Limb (tissue), 2 donors: ENCODE data around the gene IER2.

ENCODE experiments used
- DNase-seq, 2 donors: peaks; one replicate each; pipeline ENCODE4 v3.0.0-alpha.2; 2016; ENCODE audit errors: extremely low spot score in 2 of 2

Gene IER2, protein sequence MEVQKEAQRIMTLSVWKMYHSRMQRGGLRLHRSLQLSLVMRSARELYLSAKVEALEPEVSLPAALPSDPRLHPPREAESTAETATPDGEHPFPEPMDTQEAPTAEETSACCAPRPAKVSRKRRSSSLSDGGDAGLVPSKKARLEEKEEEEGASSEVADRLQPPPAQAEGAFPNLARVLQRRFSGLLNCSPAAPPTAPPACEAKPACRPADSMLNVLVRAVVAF

DNA sequence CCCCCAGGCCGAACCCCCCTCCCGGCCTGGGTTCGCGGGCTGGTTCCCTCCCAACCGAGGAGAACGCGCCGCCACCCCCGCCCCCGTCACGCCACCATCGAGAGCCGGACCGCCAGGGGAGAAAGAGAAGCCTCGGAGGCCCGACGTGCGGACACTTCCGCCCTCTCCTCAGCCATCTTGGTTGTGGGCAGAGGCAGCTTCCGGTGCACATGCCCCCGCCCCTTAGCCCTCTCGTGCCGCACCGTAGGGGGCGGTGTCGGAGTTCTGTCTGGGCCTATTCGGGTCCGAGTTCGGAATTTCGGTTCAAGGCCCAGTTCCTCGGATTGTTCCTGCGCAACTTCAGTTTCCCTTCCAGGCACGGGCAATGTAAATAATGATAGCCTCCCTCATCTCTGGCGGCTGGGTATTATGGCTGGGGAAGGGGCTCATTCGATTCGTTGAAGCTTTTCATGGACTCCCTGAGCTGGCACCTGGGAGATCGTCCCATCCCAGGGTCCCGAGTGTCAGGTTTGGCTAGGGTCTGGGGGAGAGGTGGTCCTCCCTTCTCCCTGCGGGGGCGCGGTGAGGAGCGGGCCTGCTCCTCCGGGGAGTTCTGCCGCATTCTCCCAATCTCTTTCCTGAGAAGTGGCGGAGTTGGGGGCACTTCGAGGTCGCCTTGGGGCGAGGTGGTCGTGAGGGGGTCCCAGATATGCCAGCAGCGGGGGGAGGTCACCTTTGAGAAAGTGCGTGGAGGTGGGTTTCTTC is at the start of gene IER2, which contains the start of gene STX10:
Gene IER2, plus strand, starts transcription at position 225 of the 744 bp plus-strand sequence. CDS start 2,776 bp downstream, outside the sequence.
Gene STX10, minus strand, starts transcription at position 189 of the 744 bp plus-strand sequence. CDS start 202 bp downstream, outside the sequence.
- peak; percentile 94 to 98 for DNase-seq

DNA sequence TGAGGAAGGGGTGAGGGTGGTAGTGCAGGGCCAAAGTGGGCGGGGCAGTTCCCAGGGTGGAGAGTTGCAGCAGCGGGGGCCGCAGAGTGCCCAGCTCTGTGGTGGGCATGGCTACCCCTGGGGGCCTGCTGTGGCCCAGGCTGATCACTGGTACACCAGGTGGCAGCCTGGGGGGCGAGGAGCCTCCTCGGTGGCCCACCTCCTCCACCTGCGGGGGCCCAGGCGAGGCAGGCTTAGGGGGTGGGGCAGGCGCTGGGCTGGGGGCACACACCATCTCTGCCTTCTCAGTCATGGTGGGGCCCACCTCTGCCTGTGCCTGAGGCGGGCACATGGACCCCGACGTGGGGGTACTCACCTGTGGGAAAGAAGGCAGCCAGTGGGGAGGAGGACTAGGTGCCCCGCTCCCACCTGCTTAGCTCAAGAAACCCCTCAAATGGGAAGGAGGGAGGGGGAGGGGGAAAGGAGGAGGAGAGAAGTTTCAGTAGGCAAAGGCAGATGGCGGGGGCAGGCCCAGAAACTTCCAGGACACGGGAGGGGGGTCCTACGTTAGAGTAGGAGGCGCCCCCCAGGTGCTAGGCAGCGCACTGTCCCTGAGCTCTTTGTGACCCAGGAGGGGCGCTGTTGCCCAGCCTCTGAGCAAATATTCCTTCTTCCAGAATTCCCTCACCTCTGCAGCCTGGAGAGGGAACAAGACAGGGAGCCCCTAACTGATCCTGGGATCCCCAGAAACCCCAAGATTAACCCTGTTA is 49.2 kb upstream of the IER2 start:
- DNase-seq = peak in 1 of 2 donors; percentile 41

DNA sequence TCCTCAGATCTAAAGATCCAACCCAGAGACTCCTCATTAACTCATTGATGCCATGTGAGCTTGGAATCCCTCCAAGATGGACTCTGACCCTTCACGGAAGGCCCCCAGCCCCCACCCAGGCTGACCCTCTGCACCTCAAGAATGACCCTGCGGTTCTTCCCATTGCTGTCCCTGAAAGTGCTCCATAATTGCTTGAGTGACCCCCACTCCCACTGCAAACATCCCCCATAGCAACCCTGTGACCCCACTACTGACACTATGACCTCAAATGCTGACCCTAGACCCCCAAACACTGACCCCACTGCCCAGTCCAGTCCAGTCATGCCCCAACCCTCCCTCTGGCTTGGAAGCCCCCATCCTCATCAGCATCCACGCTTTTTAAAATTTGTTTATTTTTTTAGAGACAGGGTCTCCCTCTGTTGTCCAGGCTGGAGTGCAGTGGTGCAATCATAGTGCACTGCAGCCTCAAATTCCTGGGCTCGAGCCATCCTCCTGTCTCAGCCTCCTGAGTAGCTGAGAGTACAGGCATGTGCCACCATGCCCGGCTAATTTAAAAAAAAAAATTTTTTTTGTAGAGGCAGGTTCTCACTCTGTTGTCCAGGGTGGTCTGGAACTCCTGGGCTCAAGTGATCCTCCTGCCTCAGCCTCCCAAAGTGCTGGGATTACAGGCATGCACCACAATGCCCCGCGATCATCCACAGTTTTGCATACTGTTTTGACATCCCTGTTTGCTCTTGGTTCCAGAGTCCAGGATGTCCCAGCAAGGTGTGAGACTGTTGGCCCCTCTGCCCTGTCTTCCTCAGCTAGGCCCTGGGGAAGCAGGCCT is 48.4 kb upstream of the IER2 start:
- DNase-seq = peak in 1 of 2 donors; percentile 26

DNA sequence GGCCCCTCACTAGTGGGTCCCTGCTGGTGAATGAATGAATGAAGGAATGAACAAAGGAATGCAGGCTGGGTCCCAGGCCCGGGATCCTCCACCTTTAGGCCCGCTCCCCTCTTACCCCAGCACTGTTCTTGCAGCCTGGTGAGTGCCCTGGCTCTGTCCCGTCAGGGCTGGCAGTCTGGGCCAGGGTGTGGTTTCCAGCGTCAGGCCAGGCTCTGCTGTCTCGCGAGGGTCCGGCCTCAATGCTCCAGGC is 47.9 kb upstream of the IER2 start:
- no peak for DNase-seq

DNA sequence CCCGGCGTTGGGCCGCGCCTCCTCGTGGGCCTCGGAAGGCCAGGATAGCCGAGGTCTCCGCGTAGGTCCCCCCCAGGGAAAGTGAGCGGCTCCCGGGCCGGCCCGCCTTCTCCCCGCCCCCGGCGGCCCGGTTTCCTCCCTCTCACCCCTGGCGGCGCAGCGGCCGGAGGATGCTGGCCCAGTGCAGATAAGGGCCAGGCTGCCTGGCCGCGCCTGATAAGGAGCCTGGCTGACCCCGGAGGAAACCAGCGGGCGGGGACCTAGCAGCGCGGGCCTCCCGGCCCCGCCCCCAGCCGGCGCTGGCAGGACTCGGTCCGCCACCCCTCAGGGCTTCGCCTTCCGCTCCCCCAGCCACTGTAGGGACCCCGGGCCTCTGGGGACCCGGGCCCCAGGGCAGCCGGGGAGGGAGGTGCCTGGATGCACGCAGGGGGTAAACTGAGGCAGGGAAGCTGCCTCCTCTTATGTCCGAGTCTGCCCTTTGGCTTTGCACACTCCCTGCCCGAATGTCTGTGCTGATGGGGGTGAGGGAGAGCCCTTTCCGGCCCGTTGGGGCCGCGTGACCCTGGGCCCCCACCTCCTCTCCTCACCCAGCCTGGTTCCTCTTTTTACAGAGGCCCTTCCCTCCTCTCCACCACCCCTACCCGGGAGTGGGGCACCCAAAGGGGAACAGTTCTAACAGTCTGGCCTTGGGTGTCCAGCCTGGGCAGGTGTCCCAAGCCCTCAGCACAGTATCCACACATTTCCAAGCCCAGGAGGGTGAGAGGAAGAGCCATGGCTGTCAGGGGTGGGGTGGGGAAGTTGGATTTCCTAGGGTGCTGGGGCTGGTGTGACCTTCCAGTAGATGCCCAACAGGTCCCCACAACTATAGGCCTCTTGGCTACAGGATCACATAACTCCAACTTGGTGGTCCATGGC is 47.3 kb upstream of the IER2 start, which contains the start of gene LYL1:
Gene LYL1, minus strand, starts transcription at position 193 of the 915 bp plus-strand sequence. CDS start 1,687 bp downstream, outside the sequence.
- peak in 1 of 2 donors; percentile 63 for DNase-seq

DNA sequence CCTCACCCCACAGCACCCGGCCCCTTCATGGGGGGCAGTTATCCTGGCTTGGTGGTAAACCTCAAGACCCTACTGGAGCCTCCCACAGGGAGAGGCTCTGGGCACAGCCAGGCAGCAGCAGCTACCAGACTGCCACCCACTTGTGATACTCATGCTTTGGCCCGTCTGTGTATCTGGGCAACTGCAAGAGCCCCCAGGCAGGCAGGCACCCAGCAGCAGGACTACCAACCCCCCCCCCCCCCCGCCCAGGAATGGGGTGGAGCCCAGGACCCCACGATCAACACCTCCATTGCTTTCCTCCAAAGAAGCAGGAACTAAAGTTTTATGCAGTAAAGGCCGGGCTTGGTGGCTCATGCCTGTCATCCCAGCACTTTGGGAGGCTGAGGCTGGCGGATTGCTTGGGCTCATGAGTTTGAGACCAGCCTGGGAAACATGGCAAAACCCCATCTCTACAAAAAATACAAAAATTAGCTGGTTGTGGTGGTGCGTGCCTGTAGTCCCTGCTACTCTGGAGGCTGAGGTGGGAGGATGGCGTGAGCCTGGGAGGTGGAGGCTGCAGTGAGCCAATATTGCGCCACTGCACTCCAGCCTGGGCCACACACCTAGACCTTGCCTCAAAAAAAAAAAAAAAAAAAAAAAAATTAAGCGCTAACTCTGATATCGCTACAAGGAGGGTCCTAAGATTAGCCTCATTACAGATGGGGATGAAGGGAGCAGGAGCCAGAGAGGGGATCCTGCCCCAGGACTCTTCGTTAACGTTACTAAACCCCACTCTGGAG is 46.4 kb upstream of the IER2 start:
- DNase-seq = no peak

DNA sequence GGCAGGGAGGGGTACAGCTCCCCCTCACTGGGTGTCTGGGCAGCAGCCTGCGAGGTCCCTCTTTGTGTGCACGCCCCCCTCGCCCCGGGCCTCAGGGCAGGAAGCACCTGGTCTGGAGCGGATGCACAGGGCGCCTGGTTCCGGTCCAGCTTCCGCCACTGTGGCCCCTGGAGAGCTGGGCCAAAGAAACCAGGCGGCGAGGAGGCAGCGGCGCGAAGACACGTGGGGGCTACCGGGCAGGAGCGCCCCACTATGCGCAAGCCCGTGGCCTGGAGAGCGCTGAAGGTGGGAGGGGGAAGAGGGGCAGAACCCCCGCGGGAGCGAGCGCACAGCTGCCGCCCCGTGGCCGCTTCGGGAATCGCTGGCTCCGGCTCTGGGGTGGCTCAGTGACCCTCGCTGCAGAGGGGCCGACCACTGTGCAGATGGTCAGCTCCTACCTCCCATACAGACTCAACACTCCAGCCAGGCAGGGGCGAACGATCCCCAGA is 45.8 kb upstream of the IER2 start:
- peak in 1 of 2 donors; percentile 70 for DNase-seq

DNA sequence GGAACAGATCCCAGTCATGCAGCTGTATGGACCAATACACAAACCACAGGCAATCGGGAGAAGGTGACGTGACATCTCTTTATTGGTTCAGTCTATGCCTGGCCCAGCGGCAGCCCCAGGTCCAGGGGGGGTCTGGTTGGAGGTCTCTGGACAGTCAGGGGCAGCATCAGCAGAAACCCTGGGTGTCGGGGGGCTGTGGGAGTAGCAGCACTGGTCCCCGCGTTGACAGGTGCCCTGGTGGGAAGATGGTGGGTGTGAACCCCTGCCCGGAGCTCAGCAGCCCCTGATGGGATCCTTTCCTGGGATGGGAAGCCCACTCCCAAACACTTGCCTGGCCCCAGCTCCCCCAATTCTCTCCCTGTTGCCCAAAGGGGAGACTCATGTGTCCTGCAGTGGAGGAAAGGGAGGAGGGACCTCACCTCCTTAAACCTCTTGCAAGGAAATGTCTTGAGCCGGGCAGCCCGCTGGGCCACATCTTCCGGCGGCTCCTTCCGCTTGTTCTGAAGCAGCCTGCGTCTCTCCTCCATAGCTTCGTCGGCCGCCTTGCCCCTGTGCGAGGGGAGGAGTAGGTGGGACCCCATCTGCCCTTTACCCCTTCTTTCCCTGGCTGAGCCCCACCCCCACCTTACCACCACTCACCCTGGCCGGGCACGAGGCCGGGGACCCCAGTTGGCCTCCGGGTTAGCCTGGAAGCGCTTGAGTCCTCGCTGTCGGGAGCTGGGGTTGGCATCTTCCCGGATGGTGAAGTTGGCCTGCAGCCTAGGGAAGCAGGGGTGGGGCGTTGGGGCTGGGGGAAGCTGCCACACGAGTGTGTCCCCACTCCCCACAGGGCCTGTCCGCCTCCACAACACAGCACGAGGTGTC is 45.1 kb upstream of the IER2 start:
- DNase-seq = no peak

DNA sequence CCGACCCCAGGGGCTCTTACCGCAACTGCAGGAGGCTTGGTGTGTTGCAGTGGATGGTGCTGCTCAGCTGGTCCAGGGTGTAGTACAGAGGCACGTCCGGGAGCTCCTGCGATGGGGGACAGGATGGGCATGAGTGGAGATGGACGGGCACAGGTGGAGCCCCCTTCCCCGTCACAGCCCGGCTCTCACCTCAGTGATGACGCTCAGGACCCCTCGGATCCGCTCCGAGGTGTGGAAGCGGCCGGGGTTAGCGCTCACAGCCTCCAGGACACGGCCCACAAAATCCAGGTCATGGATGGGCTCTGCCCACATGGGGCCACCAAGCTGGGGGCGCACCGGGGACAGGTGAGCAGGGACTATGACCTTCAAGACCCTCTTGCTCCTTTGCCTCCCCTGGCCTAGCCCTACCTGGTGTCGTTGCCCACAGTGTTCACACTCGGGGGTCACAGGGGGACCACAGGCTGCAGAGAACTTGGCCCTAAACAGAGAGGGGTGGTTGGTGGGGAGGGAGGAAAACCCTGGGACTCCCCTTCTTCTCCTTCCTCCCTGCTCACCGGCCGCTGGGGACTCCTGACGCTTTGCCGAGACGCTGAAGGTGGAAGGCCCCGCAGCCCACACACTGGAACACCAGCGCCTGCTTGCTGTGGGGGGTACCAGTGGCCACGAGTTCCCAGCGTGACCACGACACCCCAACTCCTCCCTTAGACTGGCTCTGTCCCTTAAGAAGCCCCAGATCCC is 40.7 kb upstream of the IER2 start:
- no peak for DNase-seq

DNA sequence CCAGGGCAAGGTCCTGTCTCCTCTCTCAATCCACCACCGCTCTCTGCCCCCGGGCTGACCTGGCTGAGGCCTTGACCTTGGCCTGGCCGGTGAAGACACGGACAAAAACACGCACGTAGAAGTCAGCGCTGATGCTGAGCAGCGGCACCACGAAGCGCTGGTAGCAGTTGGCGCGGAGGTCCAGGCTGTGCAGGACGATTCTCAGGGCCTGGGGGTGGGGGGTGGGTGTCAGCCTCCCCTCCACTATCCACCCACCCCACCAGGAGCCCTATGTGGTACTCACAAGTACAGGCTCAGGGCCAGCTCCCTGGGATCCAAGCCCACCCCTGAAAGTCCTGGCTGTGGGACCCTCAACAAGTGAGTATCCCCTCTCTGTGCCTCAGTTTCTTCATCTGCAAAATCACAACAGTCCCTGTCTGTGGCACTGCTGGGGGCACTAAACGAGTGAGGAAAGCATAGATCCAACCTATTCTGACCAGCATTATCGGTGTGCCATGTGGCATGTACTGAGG is 40.1 kb upstream of the IER2 start:
- DNase-seq = no peak

DNA sequence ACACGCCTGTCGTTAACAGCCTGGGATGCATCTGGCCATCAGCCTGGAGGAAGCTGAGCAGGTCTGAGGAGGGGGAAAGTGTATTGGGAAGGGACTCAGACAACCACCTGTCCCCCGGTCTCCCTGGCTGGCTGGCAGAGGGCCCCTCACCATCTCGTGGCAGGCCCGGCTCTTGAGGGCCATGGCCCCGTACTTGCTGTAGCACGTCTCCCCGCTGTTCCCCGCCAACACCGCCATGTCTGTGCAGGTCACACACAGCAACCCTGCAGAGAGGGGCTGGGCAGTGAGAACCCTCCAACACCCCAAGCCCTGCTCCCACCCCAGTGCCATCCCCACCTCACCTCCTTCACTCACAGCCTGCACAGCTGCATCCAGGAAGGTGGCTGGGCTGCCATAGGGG is 37.7 kb upstream of the IER2 start:
- no peak for DNase-seq

DNA sequence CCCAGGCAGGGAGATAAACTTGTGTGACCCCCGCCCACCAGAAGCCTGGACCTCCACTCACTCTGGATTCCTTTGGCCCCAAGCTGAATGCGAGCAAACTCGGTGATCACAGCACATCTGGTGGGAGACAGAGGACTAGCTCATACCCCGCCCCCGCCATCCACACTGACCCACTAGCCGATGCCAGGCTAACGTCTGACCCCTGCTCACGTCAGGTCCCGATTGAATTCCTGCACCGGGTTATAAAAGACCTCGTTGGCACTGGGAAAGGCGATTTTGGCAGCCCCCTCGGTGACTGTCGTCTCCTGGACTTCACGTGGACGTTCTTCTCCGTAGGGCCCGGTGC is 34.3 kb upstream of the IER2 start:
- DNase-seq = no peak

DNA sequence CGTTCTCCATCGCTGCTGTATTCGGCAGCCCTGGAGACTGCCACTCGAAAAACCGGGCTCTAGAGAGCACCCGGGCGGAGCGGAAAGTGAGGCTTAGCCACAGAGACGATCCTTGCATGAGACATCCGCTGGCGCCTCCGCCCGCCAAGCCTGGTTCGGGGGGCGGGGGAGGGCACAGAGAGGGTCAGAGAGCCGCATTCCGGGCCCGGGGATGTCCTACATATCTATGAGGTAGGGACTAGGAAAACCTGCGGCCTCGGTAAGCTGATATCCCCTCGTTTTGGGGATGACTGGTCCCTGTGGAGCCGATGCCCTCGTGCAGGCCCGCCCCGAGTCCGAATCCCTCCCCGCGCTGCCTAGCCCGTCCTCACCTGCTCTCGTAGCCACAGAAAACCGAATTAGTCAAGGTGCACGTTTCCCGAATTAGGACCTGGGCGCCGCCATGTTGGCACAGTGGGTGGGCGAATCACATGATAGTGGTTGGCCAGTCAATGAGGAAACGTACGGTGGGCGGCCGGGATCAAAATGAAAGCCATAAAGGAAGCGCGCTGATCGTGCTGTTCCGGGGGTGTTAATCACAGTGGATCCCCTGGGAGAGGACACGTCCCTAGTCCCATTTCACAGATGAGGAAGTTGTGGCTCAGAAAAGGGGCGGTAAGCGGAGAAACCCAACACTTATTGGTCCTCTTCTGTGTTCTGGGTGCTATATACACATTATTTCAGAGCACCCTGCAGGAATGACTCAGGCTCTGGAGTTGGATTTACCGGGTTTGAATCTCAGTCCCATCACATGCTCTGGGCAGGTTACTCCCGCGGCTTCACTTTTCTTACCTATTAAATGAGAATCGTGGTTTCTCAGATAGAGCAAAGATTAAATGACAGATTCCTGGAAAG is 33.7 kb upstream of the IER2 start, which contains the start of gene TRMT1:
Gene TRMT1, minus strand, starts transcription at position 459 of the 894 bp plus-strand sequence. Its CDS starts 341 bp downstream, at position 118.
- peak; percentile 89 to 93 for DNase-seq

DNA sequence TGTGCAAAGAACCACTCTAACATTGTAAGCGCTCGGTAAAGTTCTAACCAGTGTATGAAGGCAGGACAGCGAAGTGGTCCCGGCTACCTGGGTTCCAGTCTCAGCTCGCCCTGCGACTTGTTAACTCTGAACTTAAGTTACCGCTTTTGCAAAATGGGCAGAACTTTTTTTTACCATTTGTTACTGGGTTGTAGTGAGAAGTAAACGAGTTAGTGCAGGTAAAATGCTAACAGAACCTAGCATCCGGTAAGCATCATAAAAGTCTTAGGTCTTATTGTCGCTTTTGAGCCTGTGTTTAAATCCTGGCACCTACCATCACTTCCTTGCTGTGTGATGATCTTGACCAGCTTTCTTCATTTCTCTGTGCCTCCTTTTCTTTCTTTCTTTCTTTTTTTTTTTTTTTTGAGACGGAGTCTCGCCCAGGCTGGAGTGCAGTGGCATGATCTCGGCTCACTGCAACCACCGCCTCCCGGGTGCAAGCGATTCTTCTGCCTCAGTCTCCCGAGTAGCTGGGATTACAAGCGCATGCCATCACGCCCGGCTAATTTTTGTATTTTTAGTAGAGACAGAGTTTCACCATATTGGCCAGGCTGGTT is 32.9 kb upstream of the IER2 start:
- DNase-seq = no peak

DNA sequence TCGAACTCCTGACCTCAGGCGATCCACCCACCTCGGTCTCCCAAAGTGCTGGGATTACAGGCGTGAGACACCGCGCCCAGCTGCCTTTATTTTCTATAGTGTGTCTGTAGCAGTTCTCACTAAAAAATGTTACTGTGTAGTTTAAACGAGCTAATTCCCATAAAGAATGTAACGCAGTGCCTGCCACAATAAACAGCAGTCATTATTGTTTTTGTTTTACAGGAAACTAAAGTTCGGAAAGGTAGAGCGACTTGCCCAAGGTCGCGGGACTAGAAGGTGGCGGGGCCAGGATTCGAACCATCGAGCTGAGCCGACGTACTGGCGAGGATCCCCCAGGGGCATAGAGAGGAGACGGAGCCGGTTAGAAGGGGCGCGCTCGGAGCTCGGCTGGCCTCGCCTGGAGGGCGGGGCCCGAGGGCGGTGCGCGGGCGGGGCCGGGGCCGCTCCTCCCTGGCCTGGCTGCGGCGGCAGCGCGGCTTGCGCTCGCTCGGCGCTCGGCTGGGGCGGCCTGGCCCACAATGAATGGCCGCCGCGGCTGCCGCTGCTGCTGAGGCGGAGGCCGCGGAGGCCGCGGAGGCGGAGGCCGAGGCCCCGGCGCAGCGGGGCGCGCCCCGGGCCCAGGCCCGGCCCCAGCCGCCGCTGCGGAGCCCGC is 32.3 kb upstream of the IER2 start, which contains the start of gene NACC1:
Gene NACC1, plus strand, starts transcription at position 493 of the 652 bp plus-strand sequence. CDS start 16,944 bp downstream, outside the sequence.
- peak; percentile 93 to 95 for DNase-seq
